CD14-positive monocyte (primary cell): ENCODE results near the gene CIB1. TPM values are rescaled to one million over a fixed set of nuclear protein-coding genes. Genes with fewer than 3 reads are reported as not detected.

Experiments
- DNase-seq, 3 donors: peaks; one replicate each; pipeline ENCODE4 v3.0.0-alpha.2; 2011 to 2022
- H2AFZ ChIP-seq: 2 replicates; pipeline ENCODE4 v1.6.0; 2012; ENCODE audit warnings: mild to moderate bottlenecking, low read depth, low read length, inconsistent platforms; ENCODE audit not compliant: insufficient read depth, poor library complexity, severe bottlenecking
- H3K27ac ChIP-seq, 2 donors: 1 replicate in 1 of 2; 2 replicates in 1 of 2; pipeline ENCODE4 v1.5.1; 2012 to 2013; ENCODE audit warnings: low read length in 2 of 2, control low read depth in 1 of 2, inconsistent platforms in 1 of 2, low read depth in 1 of 2, mild to moderate bottlenecking in 1 of 2
- H3K27me3 ChIP-seq, 2 donors: one replicate each; pipeline versions ENCODE4 v1.6.0 to v1.6.1; 2011 to 2013; ENCODE audit warnings: low read length in 2 of 2; ENCODE audit not compliant: control insufficient read depth in 2 of 2, insufficient read depth in 2 of 2
- H3K36me3 ChIP-seq, 2 donors: replicated peaks in 1 of 2; 1 replicate in 1 of 2; 2 replicates in 1 of 2; pipeline versions ENCODE4 v1.5.1 to v1.6.1; 2012 to 2013; ENCODE audit warnings: low read length in 2 of 2, control low read depth in 1 of 2, inconsistent platforms in 1 of 2, mild to moderate bottlenecking in 1 of 2; ENCODE audit not compliant: insufficient read depth in 2 of 2, control insufficient read depth in 1 of 2
- H3K4me1 ChIP-seq, 2 donors: 1 replicate in 1 of 2; 2 replicates in 1 of 2; pipeline versions ENCODE4 v1.5.1 to v1.6.1; 2012 to 2013; ENCODE audit warnings: low read length in 2 of 2, control low read depth in 1 of 2, inconsistent platforms in 1 of 2, mild to moderate bottlenecking in 1 of 2, moderate library complexity in 1 of 2; ENCODE audit not compliant: insufficient read depth in 2 of 2, control insufficient read depth in 1 of 2
- H3K4me2 ChIP-seq: replicated peaks from 2 replicates; pipeline ENCODE3; 2012; ENCODE audit warnings: low read length, moderate library complexity, mild to moderate bottlenecking; ENCODE audit not compliant: poor library complexity, severe bottlenecking; ENCODE audit errors: extremely low read depth
- H3K4me3 ChIP-seq, 3 experiments: fragments of 200-600 bp in 1 of 3; sonication (generic) in 1 of 3; replicated peaks in 1 of 3; 1 replicate in 2 of 3; 2 replicates in 1 of 3; pipeline ENCODE4 v1.5.1; 2011 to 2013; ENCODE audit warnings: low read length in 3 of 3, mild to moderate bottlenecking in 3 of 3, control low read depth in 2 of 3, low read depth in 2 of 3, inconsistent platforms in 1 of 3, moderate library complexity in 1 of 3
- H3K79me2 ChIP-seq: 2 replicates; pipeline ENCODE4 v1.6.0; 2012; ENCODE audit warnings: mild to moderate bottlenecking, control low read depth, inconsistent platforms, low read length, moderate library complexity; ENCODE audit not compliant: insufficient read depth
- H3K9ac ChIP-seq: 2 replicates; pipeline ENCODE4 v1.6.0; 2017; ENCODE audit warnings: low read length, mild to moderate bottlenecking; ENCODE audit not compliant: insufficient read depth, poor library complexity, severe bottlenecking
- H3K9me3 ChIP-seq, 2 donors: replicated peaks in 1 of 2; 1 replicate in 1 of 2; 2 replicates in 1 of 2; pipeline versions ENCODE4 v1.5.1 to v1.6.1; 2012 to 2013; ENCODE audit warnings: low read length in 2 of 2, control low read depth in 1 of 2; ENCODE audit not compliant: control insufficient read depth in 1 of 2, insufficient read depth in 1 of 2
- H4K20me1 ChIP-seq: 2 replicates; pipeline ENCODE4 v1.6.0; 2012; ENCODE audit warnings: mild to moderate bottlenecking, low read length, control low read depth, moderate library complexity; ENCODE audit not compliant: insufficient read depth
- H3K27ac Mint-ChIP-seq, 7 donors: one replicate each; pipeline ENCODE4 v1.8.0; 2020; ENCODE audit warnings: mild to moderate bottlenecking in 7 of 7, mixed read lengths in 7 of 7, moderate library complexity in 6 of 7, inconsistent platforms in 2 of 7
- H3K27me3 Mint-ChIP-seq, 3 donors: one replicate each; pipeline ENCODE4 v1.8.0; 2021 to 2022; ENCODE audit warnings: low read depth in 3 of 3, mild to moderate bottlenecking in 3 of 3, mixed read lengths in 3 of 3, moderate library complexity in 3 of 3, inconsistent platforms in 1 of 3
- H3K36me3 Mint-ChIP-seq, 2 donors: one replicate each; pipeline ENCODE4 v1.8.0; 2020; ENCODE audit warnings: mixed read lengths in 2 of 2, inconsistent platforms in 1 of 2, mild to moderate bottlenecking in 1 of 2
- H3K4me1 Mint-ChIP-seq: one replicate; pipeline ENCODE4 v1.8.0; 2020; ENCODE audit warnings: mild to moderate bottlenecking, mixed read lengths
- H3K4me3 Mint-ChIP-seq, 2 donors: one replicate each; pipeline ENCODE4 v1.8.0; 2020; ENCODE audit warnings: mild to moderate bottlenecking in 2 of 2, mixed read lengths in 2 of 2, moderate library complexity in 1 of 2
- H3K9me3 Mint-ChIP-seq, 7 donors: one replicate each; pipeline ENCODE4 v1.8.0; 2020 to 2022; ENCODE audit warnings: mixed read lengths in 7 of 7, mild to moderate bottlenecking in 6 of 7, moderate library complexity in 6 of 7, inconsistent platforms in 2 of 7
- CTCF ChIP-seq: fragments of 200-600 bp; IDR thresholded peaks from one replicate; pipeline ENCODE4 v1.8.0; 2022; ENCODE audit warnings: antibody characterized with exemption, mild to moderate bottlenecking
- WGBS: methylation state at CpG from one replicate; pipeline ENCODE4 v1.1.5; 2013; ENCODE audit warnings: missing lambda C conversion rate; ENCODE audit not compliant: insufficient coverage; 5-methylcytosine and 5-hydroxymethylcytosine counted together
- intact Hi-C, 2 donors: fragments of 100-400 bp; cut with micrococcal nuclease; formaldehyde crosslinking; loops; one replicate each; pipeline versions ENCODE4 v1.15.0 to v1.15.1; 2023
- polyA plus RNA-seq, 3 donors: library from polyadenylated mRNA; depleted of rRNA in 1 of 3; unstranded in 2 of 3; stranded (reverse) in 1 of 3; fragments of 300-500 nt in 2 of 3; fragments of >200 nt in 1 of 3; fragmentation: Illumina TruSeq in 2 of 3; gene quantifications; 1 replicate in 2 of 3; 2 replicates in 1 of 3; pipeline ENCODE4 v1.2.3, GENCODE V29; 2012 to 2021

Gene CIB1
- polyA plus RNA-seq, 3 donors, result 77.5 to 197 (median 169) TPM

GRCh38 chr15:90228960-90229359, 4.8 kb downstream of the CIB1 start:
- no peak for DNase-seq
- no peak overlapping the region for H3K9ac ChIP-seq
- no peaks in the 10 kb centered on the region for H3K9me3 ChIP-seq
- H4K20me1 ChIP-seq, result peaks cover 64% of the 10 kb centered on the region
- H2AFZ ChIP-seq, result no peak overlapping the region
- peaks cover 66 to 68% of the 10 kb centered on the region in 2 donors for H3K36me3 ChIP-seq
- TF ChIP-seq CTCF, result no peak
- Mint-ChIP-seq H3K27ac (peak overlapping the region in 4 of 7 donors; percentile 40 to 73 (median 71)), H3K9me3 (peaks cover 0 to 1% (median 0%) of the 10 kb centered on the region in 7 donors), H3K36me3 (peaks cover 68 to 79% of the 10 kb centered on the region in 2 donors), H3K27me3 (no peaks in the 10 kb centered on the region), H3K4me1 (peaks cover 32% of the 10 kb centered on the region), H3K4me3 (no peak overlapping the region)
- peaks cover 33 to 37% of the 10 kb centered on the region in 2 donors for H3K4me1 ChIP-seq
- WGBS, result 96% methylated on average over 14 of the region's 15 CpGs
- no peak overlapping the region for H3K4me2 ChIP-seq
- no peak overlapping the region for H3K27ac ChIP-seq
- H3K79me2 ChIP-seq, result peaks cover 29% of the 10 kb centered on the region
- intact Hi-C loops, result no loop called here
- H3K27me3 ChIP-seq, result no peaks in the 10 kb centered on the region
- H3K4me3 ChIP-seq, result no peak overlapping the region

DNA sequence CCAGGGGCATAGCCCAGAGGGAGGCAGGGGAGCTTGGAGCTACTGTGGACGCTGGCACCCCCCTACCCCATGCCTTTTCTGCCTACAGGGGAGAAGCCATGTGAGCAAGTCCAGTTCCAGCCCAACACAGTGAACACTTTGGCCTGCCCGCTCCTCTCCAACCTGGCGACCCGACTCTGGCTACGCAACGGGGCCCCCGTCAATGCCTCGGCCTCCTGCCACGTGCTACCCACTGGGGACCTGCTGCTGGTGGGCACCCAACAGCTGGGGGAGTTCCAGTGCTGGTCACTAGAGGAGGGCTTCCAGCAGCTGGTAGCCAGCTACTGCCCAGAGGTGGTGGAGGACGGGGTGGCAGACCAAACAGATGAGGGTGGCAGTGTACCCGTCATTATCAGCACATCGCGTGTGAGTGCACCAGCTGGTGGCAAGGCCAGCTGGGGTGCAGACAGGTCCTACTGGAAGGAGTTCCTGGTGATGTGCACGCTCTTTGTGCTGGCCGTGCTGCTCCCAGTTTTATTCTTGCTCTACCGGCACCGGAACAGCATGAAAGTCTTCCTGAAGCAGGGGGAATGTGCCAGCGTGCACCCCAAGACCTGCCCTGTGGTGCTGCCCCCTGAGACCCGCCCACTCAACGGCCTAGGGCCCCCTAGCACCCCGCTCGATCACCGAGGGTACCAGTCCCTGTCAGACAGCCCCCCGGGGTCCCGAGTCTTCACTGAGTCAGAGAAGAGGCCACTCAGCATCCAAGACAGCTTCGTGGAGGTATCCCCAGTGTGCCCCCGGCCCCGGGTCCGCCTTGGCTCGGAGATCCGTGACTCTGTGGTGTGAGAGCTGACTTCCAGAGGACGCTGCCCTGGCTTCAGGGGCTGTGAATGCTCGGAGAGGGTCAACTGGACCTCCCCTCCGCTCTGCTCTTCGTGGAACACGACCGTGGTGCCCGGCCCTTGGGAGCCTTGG, 5.6 kb downstream of the CIB1 start:
- Mint-ChIP-seq H3K36me3 (peaks cover 75 to 88% of the 10 kb centered on the region in 2 donors), H3K27me3 (no peaks in the 10 kb centered on the region), H3K9me3 (peaks cover 0 to 1% (median 0%) of the 10 kb centered on the region in 7 donors), H3K27ac (peak overlapping the region in 2 of 7 donors; percentile 40 to 73), H3K4me1 (peaks cover 32% of the 10 kb centered on the region), H3K4me3 (no peak overlapping the region)
- 94% methylated on average over 36 of the region's 38 CpGs for WGBS
- Histone ChIP-seq H2AFZ (no peak overlapping the region), H3K27ac (no peak overlapping the region), H3K36me3 (peaks cover 74 to 77% of the 10 kb centered on the region in 2 donors), H4K20me1 (peaks cover 72% of the 10 kb centered on the region), H3K9me3 (no peaks in the 10 kb centered on the region), H3K4me1 (peaks cover 32% of the 10 kb centered on the region in 2 donors), H3K27me3 (no peaks in the 10 kb centered on the region), H3K79me2 (peaks cover 23% of the 10 kb centered on the region), H3K4me2 (no peak overlapping the region), H3K9ac (no peak overlapping the region), H3K4me3 (no peak overlapping the region)
- intact Hi-C loops, result no loop called here
- DNase-seq, result no peak
- no peak for TF ChIP-seq CTCF
